Skin of body (tissue), 2 donors: ENCODE measurements around the gene ASAP2. TPM values are rescaled to one million over a fixed set of nuclear protein-coding genes. Genes with fewer than 3 reads are reported as not detected.
"Not testable (repeated sequence)": the region's sequence is repeated elsewhere in the genome, so short reads cannot be mapped to it uniquely, and the experiment has no call there.

Experiments
- DNase-seq: peaks from one replicate; lab custom pipeline; 2025; lab: John Stamatoyannopoulos, UW
- total RNA-seq: library from RNA; depleted of rRNA; stranded (reverse); fragments of >200 nt; gene quantifications from one replicate; pipeline ENCODE4 v1.2.3, GENCODE V29; 2014

The ASAP2 gene
- total RNA-seq, 1 donor from 2014 or later = 19.0 TPM

DNA sequence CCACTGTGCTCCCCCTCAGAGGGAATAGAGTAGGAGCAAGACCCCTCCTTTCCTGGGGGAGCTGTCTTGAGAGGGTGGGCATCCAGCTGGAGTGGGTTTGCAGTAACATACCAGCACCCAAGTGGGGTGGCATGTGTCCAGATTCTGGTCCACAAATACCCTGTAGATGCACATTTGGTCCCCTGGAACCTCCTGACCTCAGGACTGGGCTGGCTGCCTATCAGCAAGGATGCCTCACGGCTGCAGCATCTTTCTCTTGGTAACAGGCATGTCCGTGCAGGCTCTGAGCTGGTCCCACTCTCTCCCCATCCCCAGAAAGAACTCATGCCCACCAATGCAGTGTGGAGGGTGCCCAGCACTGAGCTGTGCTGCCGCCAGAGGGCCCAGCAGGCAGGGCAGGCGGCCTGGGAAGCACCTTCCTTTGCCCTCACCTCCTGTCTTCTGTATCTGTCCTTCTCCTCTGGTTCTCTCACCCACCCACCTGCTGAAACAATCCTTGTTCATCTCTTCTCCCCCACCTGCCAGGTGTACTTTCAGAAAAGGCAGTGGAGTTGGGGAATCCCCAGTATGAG, 169.3 kb downstream of the ASAP2 start:
- DNase-seq = no peak

DNA sequence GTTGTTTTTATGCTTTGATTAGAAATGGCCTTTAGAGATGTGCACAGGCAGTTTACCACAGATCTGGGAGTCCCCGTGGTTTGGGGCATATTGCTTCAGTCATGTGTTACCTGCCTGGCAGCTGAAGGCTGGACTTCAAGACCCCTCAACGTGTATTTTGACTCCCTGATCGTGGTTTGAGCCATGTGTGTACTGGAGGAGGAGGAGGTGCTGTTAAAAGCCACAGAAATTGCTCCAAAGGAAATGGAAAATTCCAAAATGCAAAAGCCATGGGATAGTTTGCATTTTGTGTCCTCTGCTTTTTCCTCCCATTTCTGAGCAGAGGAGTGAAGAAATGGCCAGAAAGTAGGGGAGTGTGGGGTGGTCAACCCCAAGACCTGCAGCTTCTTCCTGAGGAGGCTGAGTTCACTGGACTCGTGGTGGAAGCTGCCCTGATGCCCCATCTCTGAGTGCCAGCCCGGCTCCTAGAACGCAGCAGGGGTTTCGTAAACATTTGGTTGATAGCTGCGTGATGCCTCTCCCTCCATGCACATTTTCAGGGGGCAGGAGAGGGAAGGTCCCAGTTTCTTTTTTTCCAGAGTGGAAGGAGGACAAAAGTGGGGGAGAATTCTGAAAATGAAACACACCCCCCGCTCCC, 171.0 kb downstream of the ASAP2 start:
- DNase-seq = no peak

DNA sequence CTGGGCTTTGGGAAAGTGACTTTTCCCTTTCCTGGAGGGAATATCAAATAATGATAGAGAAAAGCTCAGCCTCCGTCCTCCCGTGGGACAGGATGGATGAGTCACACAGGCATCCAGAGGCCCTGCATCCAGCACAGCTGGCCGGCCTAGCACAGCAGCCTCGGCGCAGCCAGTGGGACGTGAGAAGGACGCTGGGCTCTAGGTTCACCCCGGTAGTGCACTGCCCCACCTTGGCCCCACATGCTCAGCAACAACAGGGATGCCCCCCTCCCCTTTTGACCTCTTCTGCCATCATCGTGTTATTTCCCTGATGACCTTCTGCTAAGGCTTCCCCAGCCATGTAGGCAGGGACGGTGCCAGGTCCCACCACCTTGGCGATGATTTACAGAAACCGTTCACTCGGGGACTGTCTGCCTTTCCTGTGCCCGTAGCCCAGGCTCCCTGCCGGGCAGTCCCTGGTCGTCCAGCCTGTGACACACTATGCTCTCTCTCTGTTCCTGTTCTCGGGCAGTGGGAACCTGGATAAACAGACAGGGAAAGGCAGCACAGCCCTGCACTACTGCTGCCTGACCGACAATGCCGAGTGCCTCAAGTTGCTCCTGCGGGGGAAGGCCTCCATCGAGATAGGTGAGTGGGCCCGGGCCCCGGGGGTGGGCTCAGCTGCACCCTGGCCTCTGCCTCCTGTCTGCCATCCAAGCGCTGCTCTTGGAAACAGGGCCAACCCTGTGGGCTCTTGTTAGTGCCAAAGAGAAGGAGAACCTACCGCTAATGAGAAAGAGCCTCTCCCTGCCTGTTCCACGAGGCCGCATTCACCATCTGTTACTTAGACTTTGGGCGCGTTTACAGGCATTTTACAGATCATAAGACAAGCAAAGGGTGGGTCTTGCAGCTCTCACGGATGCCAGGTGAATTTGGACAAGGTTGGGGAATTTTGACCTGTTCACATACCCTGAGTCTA, 172.1 kb downstream of the ASAP2 start:
- peak; percentile 3 for DNase-seq

DNA sequence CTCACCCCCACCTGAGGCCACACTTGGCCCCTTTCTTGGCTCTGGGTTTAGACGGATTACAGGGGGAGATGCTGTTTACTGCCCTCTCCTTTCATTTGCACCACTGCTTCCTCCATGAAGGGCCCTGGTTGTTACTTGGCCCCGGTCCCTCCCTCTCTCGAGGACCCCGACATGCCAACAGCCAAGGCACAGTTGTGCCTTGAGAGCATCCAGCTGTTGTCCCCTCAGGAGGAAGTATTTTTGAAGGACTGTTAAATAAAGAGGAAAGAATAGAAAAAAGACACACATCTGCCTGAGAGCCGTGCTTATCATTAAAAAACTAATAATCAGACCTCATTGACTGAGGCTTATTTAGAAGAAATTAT, 172.8 kb downstream of the ASAP2 start:
- no peak for DNase-seq

DNA sequence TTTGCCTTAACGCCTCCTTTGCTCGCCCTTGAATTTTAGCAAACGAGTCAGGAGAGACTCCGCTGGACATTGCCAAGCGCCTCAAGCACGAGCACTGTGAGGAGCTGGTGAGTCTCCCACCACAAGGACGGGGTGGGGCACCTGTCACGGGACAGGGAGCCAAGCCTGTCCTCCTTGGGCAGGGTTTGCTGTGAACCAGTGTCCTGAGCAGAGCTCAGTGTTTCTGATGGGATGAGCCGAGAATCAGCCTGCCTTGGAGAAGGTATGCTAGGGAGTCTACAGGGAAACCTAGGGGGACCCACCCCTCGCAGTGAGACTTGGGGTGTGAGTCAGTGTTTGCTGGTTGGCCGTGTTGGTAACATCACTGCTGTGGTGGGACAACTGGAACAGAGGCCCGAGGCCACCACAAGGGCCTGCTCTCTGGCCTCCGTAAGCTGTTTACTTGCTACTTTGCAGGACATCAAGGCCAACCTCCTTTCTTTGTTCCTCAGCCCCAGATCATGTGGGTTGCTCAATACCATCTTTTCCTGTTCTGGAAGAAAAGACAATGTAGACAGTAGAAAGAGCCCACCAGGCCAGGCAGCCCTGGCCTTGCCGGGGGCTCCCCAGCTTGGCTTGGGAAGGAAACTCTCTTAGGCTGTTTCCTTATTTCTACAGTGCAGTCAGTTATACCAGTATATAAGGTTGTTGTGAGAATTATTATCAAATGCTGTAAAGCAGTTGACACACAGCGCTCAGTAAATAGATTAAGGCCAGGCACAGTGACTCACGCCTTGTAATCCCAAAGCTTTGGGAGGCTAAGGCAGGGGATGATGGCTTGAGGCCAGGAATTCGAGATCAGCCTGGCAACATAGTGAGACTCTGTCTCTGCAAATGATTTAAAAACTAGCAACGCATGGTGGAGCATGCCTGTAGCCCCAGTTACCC, 174.4 kb downstream of the ASAP2 start:
- DNase-seq = peak; percentile 64

DNA sequence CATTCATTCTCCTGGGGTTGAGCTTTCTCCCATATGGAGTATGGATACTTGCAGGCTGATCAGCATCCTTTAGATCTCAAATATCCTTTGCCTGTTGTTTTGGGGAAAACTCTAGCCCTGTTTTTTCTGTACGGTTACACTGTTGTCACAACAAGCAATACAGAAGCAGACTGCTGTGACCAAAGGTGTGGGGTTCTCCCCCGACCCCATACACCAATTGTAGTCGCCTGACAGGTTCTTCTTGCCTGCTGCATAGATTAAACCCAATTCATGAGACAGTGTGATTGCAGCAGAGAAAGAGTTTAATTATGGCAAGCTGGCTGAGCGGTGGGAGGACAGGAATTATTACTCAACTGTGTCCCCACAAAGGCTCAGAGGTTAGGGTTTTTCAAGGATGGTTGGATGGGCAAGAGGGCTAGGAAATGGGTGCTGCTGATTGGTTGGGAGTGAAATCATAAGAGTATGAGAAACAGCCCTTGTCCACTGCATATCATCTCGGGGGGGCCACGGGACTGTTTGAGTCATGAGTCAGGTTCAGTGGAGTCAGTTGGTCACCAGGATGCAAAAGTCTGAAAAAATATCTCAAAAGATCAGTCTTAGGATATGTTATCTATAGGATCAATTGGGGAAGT, 176.1 kb downstream of the ASAP2 start:
- no peak for DNase-seq

DNA sequence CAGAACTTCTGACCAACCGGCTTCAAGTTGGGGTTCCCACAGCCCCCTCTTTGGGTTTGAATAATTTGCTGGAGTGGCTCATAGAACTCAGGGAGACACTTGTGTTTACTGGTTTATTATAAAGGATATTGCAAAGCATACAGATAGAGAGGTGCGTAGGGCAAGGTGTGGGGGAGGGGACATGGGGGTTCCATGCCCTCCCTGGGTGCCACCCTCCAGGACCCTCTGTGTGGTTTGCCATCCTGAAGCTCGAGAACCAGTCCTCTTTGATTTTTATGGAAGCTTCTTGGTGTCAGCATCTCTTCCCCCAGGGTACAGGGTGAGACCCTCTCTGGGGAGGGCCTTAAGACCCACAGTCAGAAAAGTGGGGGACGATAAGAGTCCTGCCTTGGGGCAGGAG, 177.9 kb downstream of the ASAP2 start:
- DNase-seq = no peak

DNA sequence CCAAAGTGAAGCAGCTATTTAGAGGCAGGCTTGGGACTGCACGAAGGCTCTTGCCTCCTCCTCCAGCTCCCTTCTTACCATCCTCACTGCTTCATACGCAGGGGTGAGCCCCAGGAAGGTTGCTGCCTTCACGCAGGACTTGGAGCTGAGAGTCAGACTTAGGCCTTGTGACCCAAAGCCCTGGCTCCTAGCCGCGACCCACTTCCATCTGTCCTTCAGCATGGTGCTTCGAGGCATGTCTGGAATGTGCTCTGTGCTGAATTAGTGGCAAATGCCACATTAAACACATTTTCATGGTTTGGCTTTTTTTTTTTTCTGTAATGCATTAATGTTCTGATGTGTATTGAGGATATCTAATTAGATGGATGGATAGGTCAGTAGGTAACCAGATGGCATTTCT, 179.2 kb downstream of the ASAP2 start:
- no peak for DNase-seq

DNA sequence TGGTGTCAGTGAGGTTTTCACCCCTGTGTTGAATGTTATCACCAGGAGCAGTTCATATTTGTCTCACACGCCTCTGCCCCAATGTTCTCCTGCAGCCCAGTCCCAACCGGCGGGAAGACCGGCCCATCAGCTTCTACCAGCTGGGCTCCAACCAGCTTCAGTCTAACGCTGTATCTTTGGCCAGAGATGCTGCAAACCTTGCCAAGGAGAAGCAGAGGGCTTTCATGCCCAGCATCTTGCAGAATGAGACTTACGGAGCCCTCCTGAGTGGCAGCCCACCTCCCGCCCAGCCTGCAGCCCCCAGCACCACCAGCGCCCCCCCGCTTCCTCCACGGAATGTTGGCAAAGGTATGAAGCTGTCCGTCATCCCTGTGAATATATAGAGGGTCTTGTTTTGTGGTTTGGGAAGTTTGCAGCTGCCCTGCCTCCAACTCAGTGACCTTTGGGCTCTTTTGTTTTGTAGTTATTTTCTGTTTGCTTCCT, 181.6 kb downstream of the ASAP2 start:
- no peak for DNase-seq

DNA sequence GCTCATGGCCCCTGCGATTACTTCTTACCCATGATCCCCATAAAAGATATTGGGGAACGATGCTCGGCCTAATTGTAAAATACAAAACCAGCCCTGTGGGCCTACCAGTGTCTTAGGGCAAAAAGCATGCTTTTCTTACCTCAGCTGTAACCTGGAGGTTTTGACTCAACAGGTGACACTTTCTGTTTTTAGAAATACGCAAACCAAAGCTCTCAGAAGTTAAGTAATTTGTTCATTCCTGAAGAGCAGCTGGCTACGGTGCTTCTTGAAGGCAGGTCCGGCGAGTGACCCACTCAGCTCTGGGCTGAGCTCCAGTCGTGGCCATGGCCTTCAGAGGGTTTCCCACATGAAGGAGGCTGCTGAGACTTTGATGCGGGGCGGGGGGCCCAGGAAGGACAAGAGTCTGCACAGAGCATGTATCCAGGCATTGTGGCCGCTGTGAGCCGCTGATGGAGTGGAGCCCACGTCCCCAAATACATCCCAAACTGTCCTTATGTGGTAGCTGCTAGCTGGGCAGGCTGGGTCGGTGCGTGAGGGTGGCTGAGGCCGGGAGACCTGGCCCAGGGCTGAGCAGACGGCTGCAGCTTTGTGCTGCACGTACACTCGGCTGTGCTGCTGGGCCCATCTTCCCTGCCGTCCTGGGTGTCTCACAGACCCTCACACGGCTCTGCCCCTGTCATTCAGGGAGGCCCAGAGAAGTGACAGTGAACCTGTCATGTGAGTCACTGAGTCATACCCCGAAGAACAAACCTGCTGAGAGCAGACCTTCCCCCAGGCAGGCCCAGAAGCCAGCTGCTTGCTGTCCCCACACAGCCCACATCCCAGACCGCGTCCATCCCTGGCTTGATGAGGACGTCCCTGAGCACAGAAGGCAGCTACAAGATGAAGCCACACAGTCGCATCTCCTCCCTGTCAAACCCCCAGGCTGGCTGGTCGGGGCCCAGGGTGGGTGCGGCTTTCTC, 182.6 kb downstream of the ASAP2 start:
- no peak for DNase-seq

DNA sequence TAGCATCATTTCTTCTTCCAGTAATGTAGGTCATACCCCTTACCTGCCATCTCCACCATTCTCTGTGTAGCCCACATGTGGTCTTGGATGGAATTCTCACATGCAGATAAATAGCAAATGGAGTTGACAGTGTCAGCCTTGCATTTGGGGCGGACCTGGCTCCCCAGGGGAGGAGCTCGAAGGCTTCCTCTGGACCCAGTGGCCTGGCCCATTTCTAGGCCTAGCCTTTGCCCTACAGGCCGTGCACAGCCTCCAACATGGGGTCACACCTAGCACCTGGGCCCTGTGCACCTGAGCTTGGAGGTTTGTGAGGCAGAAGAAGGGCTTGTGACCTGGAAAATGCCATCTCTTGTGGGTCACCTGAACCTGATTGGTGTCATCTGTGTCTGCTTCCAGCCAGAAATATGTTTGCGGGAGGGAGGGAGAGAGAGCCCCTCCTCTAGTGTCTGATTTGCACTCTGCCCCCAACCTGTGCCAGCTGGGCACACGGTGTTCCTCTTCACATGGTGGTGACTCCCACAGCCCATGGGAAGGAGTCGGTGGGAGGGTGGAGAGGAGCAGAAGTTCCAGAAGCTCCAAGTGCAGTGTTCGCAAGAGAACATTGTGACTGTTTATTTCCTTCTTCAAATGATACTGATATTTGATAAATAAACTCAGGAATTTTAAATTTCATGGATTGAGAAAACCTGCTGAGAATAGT, 183.7 kb downstream of the ASAP2 start:
- no peak for DNase-seq

DNA sequence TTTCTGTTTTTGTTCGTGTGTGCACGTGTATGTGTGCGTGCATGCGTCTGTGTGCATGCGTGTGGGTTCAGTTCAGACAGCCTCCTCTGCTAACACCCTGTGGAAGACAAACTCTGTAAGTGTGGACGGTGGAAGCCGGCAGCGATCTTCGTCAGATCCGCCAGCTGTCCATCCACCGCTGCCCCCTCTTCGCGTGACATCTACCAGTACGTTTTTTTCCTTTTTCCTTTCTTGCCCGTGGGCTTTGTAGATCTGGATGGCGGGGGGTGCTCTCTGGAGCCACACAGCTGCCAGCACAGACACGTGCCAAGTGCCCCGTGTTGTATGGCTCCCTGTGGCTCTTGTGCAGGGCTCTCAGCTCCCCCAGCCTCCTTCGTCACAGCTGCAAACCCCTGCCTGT, 184.4 kb downstream of the ASAP2 start:
- DNase-seq = no peak

DNA sequence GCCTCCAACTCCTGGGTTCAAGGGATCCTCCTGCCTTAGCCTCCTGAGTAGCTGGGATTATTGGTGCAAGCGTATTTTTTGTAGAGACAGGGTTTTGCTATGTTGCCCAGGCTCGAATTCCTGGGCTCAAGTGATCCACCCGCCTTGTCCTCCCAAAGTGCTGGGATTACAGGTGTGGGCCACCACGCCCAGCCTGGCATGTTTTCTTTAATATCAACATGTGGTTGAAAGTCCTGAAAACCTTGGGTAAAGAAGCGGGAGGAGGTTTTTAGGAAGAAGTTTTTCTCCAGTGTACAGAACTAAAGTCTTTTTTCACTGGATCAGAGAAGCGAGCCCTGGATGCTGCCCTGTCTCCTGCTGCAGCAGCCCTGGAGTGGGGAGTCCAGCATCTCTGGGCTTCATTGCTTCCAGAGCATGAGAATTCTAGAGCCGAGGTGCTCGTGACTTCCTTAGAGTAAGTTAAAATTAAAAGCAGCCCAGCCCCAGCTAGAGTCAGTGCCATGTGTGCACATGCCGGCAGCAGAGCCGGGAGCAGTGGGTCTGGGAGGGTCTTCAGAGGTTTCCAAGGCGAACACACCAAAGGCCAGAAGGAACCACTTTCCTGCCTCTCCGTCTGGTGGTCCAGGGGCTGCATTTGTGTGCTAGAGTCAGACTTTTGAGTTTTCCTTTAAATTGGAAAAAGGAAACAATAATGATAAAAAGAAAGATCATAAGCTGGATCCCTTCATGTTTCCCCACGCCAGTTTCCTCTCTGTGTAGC, 185.5 kb downstream of the ASAP2 start:
- no peak for DNase-seq

DNA sequence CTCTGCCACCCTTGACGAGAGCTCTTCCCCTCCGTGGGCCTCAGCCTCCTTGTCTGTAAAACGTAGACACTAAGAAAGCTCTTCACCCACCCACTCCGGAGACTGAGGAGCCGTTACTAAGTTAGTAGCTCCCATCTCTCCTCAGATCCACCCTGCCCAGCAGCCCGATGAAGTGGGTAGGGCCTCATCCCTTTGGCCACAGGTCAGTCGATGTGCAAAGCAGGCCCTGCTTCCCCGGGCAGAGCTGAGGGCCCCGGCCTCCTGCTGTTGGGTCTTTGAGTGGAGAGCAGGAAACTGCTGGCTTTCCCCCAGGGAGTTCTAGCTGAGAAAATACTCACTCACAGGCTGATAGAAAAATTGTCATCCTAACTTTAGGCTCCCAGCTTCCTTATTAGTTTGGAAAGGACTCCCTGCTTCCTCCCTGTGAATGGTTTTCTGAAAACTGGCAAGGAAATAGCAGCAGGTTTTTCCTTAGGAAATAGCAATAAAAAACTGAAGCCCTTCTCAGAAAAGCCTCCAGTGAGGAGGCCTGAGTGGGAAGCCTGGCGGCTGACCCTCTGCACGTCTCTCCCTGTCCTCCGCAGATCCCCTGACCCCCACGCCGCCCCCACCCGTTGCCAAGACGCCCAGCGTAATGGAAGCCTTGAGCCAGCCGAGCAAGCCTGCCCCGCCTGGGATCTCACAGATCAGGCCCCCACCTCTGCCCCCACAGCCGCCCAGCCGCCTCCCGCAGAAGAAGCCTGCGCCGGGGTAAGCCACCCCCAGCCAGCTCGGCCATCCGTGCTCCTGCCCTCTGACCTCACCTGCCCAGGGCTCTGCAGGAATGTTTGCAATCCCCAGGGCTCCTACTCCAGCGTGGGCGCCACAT, 186.5 kb downstream of the ASAP2 start:
- peak; percentile 55 for DNase-seq

DNA sequence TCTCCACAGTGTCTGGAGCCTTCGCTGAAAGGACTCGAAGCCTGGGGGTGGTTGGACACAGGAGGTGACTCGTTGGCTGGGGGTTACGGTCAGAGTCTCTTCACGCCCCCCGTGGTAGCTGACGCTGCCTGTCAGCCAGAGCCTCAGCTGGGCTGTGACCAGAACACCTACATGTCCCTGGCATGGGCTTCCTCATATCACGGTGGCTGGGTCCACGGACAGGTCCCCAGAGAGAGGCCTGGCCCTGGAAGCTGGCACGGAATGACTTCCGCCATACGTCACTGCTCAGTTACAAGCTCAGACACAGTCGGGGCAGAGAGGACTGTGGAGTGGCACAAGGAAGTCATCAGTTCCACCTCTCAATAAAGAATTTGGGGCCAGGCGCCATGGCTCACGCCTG, 188.2 kb downstream of the ASAP2 start:
- no peak for DNase-seq

DNA sequence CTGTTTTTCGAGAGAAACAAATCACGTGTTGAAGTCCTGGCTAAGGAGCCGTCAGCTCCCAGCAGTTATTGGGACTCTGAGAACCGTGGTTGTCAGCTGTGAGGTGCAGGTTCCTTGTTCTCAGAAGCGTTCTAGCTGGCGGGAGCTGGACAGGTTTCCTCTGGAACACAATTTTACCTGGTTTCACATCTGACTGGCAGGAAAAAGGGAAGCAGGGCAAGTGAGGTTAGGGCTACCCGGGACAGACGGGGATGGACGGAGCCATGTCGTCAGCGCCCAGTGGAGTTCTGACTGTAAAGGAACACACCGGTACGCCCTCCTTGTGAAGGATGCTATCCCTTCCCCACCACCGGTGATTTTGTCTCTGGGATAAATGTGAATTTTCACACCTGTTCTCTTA, 190.6 kb downstream of the ASAP2 start:
- no peak for DNase-seq

DNA sequence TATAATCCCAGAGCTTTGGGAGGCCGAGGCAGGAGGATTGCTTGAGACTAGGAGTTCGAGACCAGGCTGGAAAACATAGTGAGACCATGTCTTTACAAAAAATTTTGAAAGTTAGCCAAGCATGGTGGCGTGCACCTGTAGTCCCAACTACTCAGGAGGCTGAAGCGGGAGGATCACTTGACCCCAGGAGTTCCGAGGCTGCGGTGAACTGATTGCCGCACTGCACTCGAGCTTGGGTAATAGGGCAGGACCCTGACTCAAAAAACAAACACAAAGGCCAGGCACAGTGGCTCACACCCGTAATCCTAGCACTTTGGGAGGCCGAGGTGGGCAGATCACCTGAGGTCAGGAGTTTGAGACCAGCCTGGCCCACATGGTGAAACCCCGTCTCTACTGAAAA, 191.6 kb downstream of the ASAP2 start:
- not testable (repeated sequence) for DNase-seq
